GM12891 (cell line): Measurements from ENCODE around the gene SUMF1.

Experiments
- PAX5 ChIP-seq: IDR thresholded peaks from 2 replicates; pipeline ENCODE4 v1.6.1; 2011; ENCODE audit warnings: low read length, moderate library complexity, mild to moderate bottlenecking; ENCODE audit not compliant: insufficient read depth, severe bottlenecking
- POLR2A ChIP-seq: IDR thresholded peaks from 2 replicates; pipeline ENCODE4 v1.6.1; 2011; ENCODE audit warnings: low read depth, low read length, control low read depth
- POLR2AphosphoS5 ChIP-seq: IDR thresholded peaks from 2 replicates; pipeline ENCODE4 v1.6.1; 2011; ENCODE audit warnings: low read depth, low read length, control low read depth
- POU2F2 ChIP-seq: IDR thresholded peaks from 2 replicates; pipeline ENCODE4 v1.6.1; 2011; ENCODE audit warnings: low read depth, mild to moderate bottlenecking, control low read depth, low read length, moderate library complexity
- SPI1 ChIP-seq: IDR thresholded peaks from 2 replicates; pipeline ENCODE4 v1.6.1; 2011; ENCODE audit warnings: low read depth, low read length, control low read depth
- TAF1 ChIP-seq: IDR thresholded peaks from 2 replicates; pipeline ENCODE4 v1.6.1; 2011; ENCODE audit warnings: low read depth, low read length, control low read depth

GRCh38 chr3:4341336-4341675, 125.8 kb downstream of the SUMF1 start:
- TF ChIP-seq POLR2AphosphoS5 (no peak), TAF1 (no peak), POLR2A (no peak), PAX5 (no peak), SPI1 (no peak), POU2F2 (no peak)
